ENCODE measurements around the gene SLC36A2.
"Not testable (repeated sequence)": the region's sequence is repeated elsewhere in the genome, so short reads cannot be mapped to it uniquely, and the experiment has no call there.

Gene SLC36A2

GRCh38 chr5:151347369-151347768 is at the start of gene SLC36A2:
TSS of gene SLC36A2 (minus strand) at chr5:151347559. CDS start at chr5:151347460, 99 bp downstream.
- DNase-seq = no peak

GRCh38 chr5:151388960-151389359 is 41.6 kb upstream of the SLC36A2 start:
- no peak for DNase-seq

- DNase-seq = no peak
Observed at GRCh38 chr5:151384106-151384505, 36.7 kb upstream of the SLC36A2 start.

GRCh38 chr5:151383011-151383410 is 35.7 kb upstream of the SLC36A2 start:
- DNase-seq = no peak

DNA sequence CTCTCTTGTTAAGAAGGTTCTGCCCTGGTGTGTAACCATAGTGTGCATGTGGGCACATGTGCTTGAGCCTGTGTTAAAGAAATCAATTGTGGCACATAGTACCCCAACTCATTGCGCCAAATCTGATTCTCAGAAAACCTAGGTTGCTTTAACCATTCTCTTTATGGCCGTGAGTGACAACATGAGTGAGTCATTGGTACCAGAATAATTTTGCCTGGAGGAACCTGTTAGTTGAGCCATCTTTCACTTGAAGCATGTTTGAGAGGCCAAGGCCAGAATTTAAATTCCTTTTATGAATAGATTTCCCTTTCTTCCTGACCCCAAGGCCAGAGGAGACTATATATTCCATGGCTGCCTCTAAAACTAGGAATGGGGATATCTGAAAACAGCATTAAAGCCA is 35.2 kb upstream of the SLC36A2 start:
- no peak for DNase-seq

DNA sequence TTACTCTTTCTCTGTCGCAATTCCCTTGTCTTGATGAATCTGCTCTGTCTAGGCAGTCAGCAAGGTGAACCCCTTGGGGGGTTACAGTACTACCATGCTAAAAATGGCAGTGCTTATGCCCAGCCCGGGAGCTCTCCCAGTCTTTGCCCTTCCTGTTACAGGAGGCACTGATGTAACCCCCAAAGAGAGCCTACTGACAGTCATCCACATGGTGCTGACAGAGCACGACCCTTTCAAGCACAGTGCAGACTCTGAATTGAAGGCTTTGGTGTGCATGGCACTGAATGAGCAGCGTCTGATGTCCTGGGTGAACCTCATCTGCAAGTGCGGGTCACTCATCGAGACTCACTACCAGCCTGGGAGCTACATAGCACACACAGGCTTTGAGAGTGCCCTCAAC is 34.5 kb upstream of the SLC36A2 start:
- no peak for DNase-seq

DNA sequence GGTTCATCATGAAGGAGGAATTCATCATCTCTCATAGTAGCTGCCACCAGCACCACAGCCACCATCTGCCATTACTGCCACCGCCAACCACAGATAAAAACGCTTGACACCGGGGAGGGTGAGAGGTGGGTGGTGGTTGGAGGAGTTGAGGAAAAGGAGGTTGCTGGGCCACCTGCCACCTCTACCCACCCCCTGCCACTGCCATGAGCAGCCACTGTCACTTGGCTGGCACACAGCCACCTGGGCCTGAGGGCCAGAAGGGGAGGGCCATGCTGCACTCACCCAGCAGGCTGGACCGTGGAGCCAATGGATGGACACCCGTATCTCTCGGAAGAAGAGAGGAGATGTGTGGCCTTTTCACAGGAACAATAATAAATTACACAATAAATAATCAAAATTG is 31.3 kb upstream of the SLC36A2 start:
- DNase-seq = no peak

- no peak for DNase-seq
Observed at GRCh38 chr5:151374539-151374938, 27.2 kb upstream of the SLC36A2 start.

- DNase-seq = not testable (repeated sequence)
Observed at GRCh38 chr5:151367038-151367437, 19.7 kb upstream of the SLC36A2 start.

GRCh38 chr5:151363673-151364072 is 16.3 kb upstream of the SLC36A2 start:
- DNase-seq = no peak

- DNase-seq = no peak
Observed at GRCh38 chr5:151362970-151363369, 15.6 kb upstream of the SLC36A2 start.

- DNase-seq = no peak
Observed at GRCh38 chr5:151359391-151359790, 12.0 kb upstream of the SLC36A2 start.

DNA sequence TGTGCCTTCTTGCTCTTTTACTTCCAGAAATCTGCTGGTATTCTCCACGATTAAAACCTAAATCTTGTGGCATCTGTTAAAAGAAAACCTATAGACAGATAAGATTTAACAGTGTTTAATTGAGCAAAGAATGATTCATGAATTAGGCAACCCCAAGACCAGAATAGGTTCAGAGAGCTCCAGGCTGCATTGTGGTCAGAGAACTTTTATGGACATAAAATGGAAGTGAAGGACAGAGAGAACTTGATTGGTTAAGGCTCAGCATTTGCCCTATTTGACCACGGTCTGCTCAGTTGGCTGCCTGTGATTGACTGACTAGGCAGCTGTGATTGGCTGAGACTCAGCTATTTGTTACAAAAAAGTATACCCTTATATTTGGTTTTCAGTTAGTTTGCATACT is 10.4 kb upstream of the SLC36A2 start:
- no peak for DNase-seq

- no peak for DNase-seq
Observed at GRCh38 chr5:151357097-151357496, 9.7 kb upstream of the SLC36A2 start.

DNA sequence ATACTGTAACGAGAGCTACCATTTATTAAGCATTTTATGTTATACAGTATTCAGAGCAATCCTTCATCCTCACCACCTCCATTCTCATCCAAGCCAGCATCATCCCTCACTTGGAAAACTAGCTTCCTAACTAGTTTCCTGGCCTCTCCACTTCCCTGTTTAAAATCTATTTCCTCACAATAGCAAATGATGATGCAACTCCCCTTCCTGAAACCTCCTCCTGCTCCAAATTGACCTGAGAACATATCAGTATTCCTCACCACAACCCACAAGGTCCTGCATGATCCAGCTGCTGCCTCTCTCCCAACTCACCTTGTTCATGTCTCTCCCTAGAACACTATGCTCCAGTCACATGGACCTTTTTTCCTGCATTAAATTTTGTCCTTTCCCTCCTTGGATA is 4.3 kb upstream of the SLC36A2 start:
- no peak for DNase-seq

GRCh38 chr5:151348789-151349188 is 1.4 kb upstream of the SLC36A2 start:
- no peak for DNase-seq

DNA sequence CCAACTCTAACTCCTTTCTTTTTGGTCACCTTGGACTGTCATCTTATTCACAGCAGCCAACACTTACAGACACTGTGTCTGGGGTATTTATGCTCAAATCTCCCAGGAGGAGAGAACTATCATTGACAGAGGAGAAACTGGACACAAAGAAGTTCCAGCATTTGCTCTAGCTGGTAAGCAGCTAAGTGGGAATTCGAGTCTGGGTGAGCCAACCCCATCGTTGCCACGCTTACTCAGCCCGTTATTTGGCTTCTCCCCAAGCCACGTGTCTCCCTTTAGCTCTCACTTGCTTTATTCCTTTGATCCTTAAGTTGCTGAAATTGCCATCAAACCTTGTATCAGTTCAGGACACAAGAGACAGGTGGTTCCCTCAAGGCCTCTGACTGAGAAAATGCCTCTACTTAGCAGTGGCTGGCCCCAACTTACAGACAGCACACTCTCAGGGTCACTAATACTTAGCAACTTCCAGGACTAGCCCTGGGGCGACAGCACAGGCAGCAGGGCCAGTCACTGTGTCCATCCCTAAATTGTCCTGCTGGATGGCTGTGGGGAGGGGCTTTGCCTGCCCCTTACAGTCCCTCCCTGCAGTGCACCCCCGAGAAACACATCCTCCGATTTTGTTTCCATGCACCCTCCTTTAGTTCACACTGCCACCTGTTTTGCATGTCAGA is 1.4 kb downstream of the SLC36A2 start:
- DNase-seq = no peak

DNA sequence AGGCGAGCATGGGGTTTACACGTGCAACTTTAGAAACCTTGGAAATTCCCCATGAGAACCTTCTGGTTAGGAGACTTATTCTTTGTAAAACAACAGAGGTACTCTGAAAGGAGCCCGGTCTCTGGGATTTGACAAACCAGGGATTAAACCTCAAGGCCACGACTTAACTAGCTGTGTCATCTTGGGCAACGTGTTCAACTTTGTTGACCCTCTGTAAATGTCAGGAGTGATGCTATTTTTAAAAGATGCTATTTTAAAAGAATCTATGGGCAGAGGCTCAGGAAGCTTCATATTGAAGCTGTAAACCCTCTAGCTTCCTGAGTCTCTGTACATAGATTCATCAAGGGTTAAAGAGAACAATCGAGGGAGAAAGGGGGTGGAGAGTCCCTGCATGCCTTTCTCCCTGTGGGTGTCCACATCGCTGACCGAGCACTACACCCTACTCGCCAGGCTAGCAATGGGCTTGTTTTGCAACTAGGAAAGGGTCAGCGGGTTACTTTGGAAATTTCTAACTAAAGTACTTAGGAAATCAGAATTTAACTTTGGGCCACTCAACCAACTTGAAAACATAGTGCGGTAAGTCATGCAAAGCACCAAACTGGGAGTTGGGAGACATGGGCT is 2.1 kb downstream of the SLC36A2 start:
- no peak for DNase-seq

DNA sequence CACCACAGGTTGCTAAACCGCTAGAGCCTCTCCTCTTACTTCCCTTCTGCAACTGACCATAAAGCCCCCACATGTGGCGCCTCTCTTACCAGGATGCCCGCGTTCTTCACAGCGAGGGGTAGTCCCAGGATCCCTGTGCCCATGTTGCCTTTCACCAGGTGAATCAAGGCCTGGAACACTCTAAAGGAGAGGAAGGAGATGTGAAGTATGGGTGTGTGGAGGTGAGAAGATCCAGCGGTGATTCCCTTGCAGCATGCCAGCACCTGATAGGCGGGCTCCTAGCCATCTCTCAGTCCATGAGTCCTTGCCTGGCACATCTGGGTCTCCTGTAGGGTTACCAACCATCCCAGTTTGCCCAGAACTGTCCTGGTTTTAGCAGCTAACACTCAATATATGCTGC is 3.3 kb downstream of the SLC36A2 start:
- DNase-seq = no peak

DNA sequence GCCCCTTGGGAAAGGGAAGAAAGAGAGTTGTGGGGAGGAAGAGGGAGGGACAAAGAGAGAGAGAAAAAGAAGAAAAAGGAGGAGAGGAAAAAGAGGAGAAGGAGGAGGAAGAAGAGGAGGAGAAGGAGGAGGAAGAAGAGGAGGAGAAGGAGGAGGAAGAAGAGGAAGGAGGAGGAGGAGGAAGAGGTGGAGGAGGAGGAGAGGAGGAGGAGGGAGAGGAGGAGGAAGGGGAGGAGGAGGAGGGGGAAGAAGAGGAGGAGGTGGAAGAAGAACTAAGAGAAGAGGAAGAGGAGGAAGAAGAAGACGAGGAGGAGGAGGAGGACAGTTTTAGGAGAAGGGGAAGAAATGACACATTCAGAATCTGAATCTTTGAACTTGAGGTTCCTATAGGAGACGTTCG is 7.4 kb downstream of the SLC36A2 start:
- no peak for DNase-seq

- DNase-seq = no peak
Observed at GRCh38 chr5:151338734-151339133, 8.6 kb downstream of the SLC36A2 start.

DNA sequence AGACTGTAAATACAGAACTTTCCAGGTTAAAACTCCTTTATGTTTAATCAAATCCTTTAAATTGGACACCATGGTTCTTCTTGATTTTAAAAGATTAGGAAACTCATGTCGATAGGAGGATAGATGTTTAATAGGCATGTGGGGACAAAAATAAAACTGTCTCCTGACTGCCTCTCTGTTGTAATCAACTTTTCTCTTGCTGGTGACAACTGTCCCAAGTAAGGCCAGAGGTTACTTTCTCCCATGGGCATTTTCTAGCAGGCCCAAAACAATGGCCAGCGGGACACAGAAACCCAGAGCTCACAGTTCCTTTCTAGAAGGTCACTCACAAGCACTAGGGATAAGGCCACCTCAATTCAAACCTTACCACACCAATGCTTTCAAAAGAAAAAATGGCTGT is 14.5 kb downstream of the SLC36A2 start:
- DNase-seq = no peak

DNA sequence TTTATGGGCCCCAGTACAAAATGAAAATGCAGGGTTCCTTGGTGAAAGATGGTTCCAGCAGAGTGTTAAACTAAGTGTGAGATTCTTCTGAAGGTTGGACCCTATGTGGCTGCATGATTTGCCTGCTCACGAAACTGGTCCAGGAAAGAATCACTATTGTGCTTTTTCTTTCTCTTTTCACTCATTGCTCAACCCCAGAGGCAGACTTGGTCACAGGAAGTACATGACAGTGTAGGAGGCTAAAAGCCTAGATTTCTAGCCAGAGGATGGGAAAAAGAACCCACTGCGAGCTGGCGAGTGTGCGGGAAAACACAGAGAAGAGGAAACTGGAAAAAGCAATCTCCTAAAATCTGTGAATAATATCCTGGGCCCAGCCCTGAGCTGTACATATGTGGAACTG is 18.6 kb downstream of the SLC36A2 start:
- no peak for DNase-seq

GRCh38 chr5:151327585-151327984 is 19.8 kb downstream of the SLC36A2 start:
- DNase-seq = no peak

- DNase-seq = no peak
Observed at GRCh38 chr5:151326266-151326665, 21.1 kb downstream of the SLC36A2 start.
